Hypothalamus (tissue), 51 donors: ENCODE data around the gene AZIN2.
A peak's percentile ranks its signal among the peaks of the same experiment; 100 is the strongest.
"Not testable (repeated sequence)": the region's sequence is repeated elsewhere in the genome, so short reads cannot be mapped to it uniquely, and the experiment has no call there.

Experiments used
- DNase-seq, 51 donors: peaks; one replicate each; lab custom pipeline; 2025; lab: John Stamatoyannopoulos, UW

The AZIN2 gene

DNA sequence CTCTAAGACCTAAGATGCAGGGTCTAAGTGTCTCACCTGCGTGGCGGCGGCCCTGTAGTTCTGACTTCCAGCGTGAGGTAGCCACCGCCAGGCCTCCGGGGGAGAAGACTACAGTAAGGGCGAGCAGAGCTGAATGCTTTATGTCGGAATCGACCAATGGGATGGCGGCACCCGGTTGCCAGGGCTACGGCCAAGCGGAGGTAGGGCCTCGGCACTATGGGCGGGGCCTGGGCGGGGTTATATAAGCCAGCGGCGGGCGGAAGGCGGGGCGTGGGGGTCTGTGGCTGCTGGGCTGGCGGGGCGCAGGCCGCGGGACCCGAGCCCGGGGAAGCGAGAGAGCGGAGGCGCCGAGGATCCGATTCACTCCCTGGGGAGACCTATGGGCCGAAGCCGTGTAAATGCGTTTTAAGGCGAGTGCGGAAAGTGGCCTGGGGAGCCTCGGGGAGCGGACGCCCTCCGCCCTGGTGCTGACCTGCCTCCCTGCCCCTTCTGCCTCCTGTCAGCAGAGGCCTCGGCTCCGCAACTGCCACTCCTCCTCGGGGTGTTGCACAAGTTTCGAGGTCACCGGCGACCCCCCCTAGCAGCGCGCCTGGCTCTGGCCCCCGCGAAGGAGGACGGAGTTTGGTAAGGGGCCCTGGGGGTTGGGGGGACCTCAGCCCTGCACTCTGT, at the start of gene AZIN2:
TSS of gene AZIN2 (plus strand) at position 269 of the 669 bp plus-strand sequence. CDS start 1,097 bp downstream, outside the sequence.
- peak; percentile 40 to 100 (median 95) for DNase-seq

- DNase-seq: no peak
These were observed 49.4 kb upstream of the AZIN2 start for GRCh38 chr1:33031506-33031905.

DNA sequence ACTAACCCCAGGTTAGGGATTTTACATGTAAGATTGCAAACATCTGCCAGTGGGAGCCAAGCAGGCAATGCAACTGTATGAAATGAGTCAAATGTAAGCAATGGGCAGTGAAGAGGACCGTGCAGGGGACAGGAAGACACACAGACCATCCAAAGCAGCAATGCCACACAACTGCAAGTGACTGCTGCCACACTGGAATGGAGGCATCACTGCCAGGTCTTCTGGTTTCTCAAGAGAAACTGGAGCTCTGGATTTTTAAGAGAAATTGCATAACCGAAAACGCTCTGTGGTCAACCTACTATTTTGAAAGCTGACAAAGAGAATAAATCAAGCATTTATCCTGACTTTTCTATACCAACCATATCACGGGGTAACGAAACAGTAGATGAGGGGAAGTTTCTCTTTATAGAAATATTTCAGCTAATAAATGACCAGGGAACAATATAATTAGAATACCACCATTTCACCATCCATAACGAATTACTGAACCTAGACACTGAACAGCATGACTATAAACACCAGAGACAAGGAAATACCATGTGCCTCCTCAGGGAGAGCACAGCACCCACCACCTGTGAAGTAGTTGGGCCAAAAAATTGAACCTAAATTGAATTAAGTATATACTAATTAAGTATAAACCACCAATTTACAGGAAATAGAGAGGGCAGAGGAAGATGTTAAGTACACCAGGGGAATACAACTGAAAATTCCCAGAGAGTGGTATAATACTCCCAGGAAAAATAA, 48.7 kb upstream of the AZIN2 start:
- no peak for DNase-seq

GRCh38 chr1:33036051-33036525, 44.9 kb upstream of the AZIN2 start:
- DNase-seq: no peak

- DNase-seq: peak; percentile 52 to 98 (median 94)
These were observed 44.1 kb upstream of the AZIN2 start, which contains the start of gene AK2 for GRCh38 chr1:33036526-33037503. Gene AK2 (minus strand): TSS chr1:33036883. CDS start chr1:33036828, 55 bp downstream.

GRCh38 chr1:33039840-33040239, 41.1 kb upstream of the AZIN2 start:
- peak in 4 of 51 donors; percentile 4 to 24 (median 16) for DNase-seq

GRCh38 chr1:33041026-33041425, 39.9 kb upstream of the AZIN2 start:
- no peak for DNase-seq

- DNase-seq: no peak
These were observed 38.1 kb upstream of the AZIN2 start for GRCh38 chr1:33042831-33043230.

GRCh38 chr1:33043267-33044092, 37.5 kb upstream of the AZIN2 start:
- no peak for DNase-seq

GRCh38 chr1:33045246-33045645, 35.7 kb upstream of the AZIN2 start:
- DNase-seq: peak in 2 of 51 donors; percentile 11 to 23

GRCh38 chr1:33045814-33046213, 35.1 kb upstream of the AZIN2 start:
- DNase-seq: no peak

DNA sequence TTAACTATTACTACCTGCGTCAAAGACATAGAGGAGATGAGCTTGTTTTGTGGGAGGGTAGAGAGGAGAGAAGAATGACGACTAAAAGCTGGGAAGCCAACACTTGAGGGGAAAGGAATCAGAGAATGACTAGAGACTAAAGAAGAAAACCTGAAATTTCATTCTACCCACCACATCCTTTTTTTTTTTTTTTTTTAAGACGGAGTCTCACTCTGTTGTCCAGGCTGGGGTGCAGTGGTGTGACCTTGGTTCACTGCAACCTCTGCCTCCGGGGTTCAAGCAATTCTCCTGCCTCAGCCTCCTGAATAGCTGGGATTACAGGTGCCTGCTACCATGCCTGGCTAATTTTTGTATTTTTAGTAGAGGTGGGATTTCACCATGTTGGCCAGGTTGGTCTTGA, 34.7 kb upstream of the AZIN2 start:
- DNase-seq: not testable (repeated sequence)

GRCh38 chr1:33047290-33047689, 33.7 kb upstream of the AZIN2 start:
- no peak for DNase-seq

- no peak for DNase-seq
These were observed 33.1 kb upstream of the AZIN2 start for GRCh38 chr1:33047839-33048305.

DNA sequence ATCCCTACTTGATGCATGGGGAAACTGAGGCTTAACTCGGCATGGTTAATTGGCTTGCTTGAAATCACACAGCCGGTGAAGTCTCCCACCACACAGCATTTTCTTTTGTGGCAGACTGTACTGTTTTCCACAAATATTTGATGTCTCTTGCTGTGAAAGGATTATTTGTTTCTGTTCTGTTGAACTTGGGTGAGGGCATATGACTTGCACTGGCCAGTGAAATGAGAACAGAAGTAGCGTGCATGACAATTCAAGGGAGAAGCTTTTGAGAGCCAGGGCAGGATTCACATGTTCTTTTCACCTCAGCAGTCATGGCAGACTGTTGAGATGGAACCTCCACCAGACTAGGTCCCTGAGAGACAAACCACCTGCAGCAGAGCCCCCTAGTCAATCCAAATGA, 32.5 kb upstream of the AZIN2 start:
- peak in 1 of 51 donors; percentile 33 for DNase-seq

DNA sequence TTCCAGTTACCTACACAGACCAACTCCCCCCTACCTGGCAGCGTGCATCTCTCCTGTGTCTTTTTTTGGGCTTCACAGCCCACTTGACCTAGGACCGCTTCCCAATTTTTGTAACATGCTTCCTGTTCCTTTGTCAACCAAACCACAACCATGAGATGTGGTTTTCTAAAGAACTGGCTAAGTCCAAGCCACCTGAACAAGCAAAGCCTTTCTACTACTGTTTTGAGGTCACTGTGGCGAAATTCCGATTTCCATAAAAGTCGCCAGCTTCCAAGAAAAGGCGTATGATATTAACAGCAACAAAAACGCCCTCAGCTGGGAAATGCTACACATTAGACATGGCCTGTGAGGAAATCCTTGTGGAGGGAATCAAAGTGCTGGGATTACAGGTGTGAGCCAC, 31.6 kb upstream of the AZIN2 start:
- no peak for DNase-seq

GRCh38 chr1:33050221-33051076, 30.5 kb upstream of the AZIN2 start:
- DNase-seq: no peak

DNA sequence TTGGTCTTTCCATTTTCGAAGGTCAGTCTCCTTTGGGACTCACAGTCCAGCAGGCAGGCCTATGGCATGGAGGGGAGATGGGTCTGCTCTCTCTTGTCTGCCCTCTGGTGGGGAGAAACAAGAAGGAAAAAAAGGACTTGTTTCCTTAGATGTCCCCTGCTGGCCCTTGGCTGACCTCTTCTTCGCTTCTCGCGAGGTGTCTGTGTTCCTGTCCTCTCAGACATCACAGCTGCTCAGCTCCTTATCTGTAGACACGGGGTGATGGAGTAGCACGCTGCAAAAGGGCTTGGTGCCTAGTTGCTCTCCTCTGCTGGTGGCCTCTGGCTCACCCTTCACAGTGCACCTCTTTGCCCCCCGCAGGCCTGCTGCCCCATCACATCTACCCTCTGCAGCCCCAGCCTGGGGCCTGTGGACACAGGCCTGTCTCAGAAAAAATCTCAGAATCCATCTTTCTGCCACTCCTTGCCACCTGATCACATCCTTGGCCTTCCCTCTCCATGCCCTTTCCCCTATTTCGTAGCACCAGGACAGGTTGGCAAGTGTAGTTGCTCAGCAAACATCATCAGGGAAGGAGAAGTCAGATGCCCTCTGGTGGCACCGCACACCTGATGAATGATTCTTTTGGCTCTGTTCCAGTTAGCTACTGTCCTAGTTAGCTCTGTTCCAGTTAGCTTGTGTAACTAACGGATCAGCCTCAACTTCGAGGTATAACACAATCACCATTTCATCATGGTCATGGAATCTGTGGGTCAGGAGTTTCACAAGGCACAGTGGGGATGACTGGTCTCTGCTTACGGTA, 25.5 kb upstream of the AZIN2 start:
- DNase-seq: peak in 31 of 51 donors; percentile 6 to 77 (median 38)
